Mucosa of descending colon (tissue), 3 donors: ENCODE data around the gene SHKBP1. TPM values are rescaled to one million over a fixed set of nuclear protein-coding genes. Genes with fewer than 3 reads are reported as not detected.

ENCODE experiments used
- ATAC-seq: fragments of 200-7000 bp; cut with Tn5 transposase; one replicate; pipeline ENCODE4 v1.9.1; 2020; ENCODE audit warnings: mild to moderate bottlenecking, moderate library complexity
- DNase-seq, 3 donors: peaks; one replicate each; pipeline ENCODE4 v3.0.0-alpha.2; 2020
- H3K36me3 ChIP-seq: fragments of 200-600 bp; one replicate; pipeline ENCODE4 v1.8.0; 2021; ENCODE audit warnings: low read depth, mild to moderate bottlenecking
- H3K4me1 ChIP-seq: fragments of 200-600 bp; one replicate; pipeline ENCODE4 v1.8.0; 2021; ENCODE audit warnings: low read depth, mild to moderate bottlenecking
- H3K4me3 ChIP-seq: fragments of 200-600 bp; one replicate; pipeline ENCODE4 v1.8.0; 2021; ENCODE audit warnings: mild to moderate bottlenecking
- H3K9me3 ChIP-seq: fragments of 200-600 bp; one replicate; pipeline ENCODE4 v1.8.0; 2021; ENCODE audit warnings: mild to moderate bottlenecking
- CTCF ChIP-seq: fragments of 200-600 bp; IDR thresholded peaks from one replicate; pipeline ENCODE4 v1.8.0; 2022; ENCODE audit warnings: antibody characterized with exemption, mild to moderate bottlenecking
- intact Hi-C, 2 donors: fragments of 100-400 bp; cut with DNase I in 1 of 2; cut with micrococcal nuclease in 1 of 2; formaldehyde crosslinking; loops; one replicate each; pipeline versions ENCODE4 v1.11.0 to v1.11.1; 2022; cut with DNase I, micrococcal nuclease
- total RNA-seq, 3 donors: library from RNA; stranded (reverse); fragmentation: NEBNext Ultra II Directional in 2 of 3; extraction: Animal tissue kit (Norgen Biotek cat#: 25700) in 2 of 3; gene quantifications; one replicate each; pipeline versions ENCODE4 v1.2.1 to v1.2.4, GENCODE V29; 2021 to 2023
- donor health status: DM: no; HTN: no; CAD: no; lungs with moderate emphysema.
- donor health status: DM: no; HTN: no; CAD: no.
- donor health status: DM: no; HTN: yes; CAD: no.

Gene SHKBP1
- total RNA-seq, 3 donors from 2014 or later = 58.1 to 70.6 (median 62.2) TPM

GRCh38 chr19:40567750-40568494 is 8.8 kb upstream of the SHKBP1 start:
- intact Hi-C loops = no loop called here
- peaks cover 10% of the 10 kb centered on the region for H3K4me1 ChIP-seq
- ATAC-seq (no peak), DNase-seq (no peak)
- TF ChIP-seq CTCF = no peak
- no peak overlapping the region for H3K4me3 ChIP-seq
- H3K9me3 ChIP-seq = no peaks in the 10 kb centered on the region
- H3K36me3 ChIP-seq = no peaks in the 10 kb centered on the region

GRCh38 chr19:40570313-40571004 is 6.2 kb upstream of the SHKBP1 start:
- Histone ChIP-seq H3K4me1 (peaks cover 10% of the 10 kb centered on the region), H3K36me3 (no peaks in the 10 kb centered on the region), H3K4me3 (no peak overlapping the region), H3K9me3 (no peaks in the 10 kb centered on the region)
- intact Hi-C loops = no loop called here
- peak; percentile 97 for ATAC-seq
- peak; percentile 99 to 100 (median 99) for DNase-seq
- no peak for TF ChIP-seq CTCF

GRCh38 chr19:40571005-40571318 is 5.7 kb upstream of the SHKBP1 start:
- intact Hi-C loops = no loop called here
- Histone ChIP-seq H3K36me3 (no peaks in the 10 kb centered on the region), H3K9me3 (no peaks in the 10 kb centered on the region), H3K4me3 (no peak overlapping the region), H3K4me1 (peaks cover 10% of the 10 kb centered on the region)
- ATAC-seq (no peak), DNase-seq (no peak)
- TF ChIP-seq CTCF = no peak

- DNase-seq (no peak), ATAC-seq (no peak)
- H3K4me3 ChIP-seq = no peak overlapping the region
- no peaks in the 10 kb centered on the region for H3K36me3 ChIP-seq
- intact Hi-C loops = no loop called here
- H3K4me1 ChIP-seq = peaks cover 10% of the 10 kb centered on the region
- TF ChIP-seq CTCF = no peak
- no peaks in the 10 kb centered on the region for H3K9me3 ChIP-seq
Observed at GRCh38 chr19:40571831-40572495, 4.7 kb upstream of the SHKBP1 start.

GRCh38 chr19:40575326-40575725 is 1.3 kb upstream of the SHKBP1 start:
- TF ChIP-seq CTCF = no peak
- peaks cover 2% of the 10 kb centered on the region for H3K4me1 ChIP-seq
- DNase-seq (no peak), ATAC-seq (no peak)
- intact Hi-C loops = no loop called here
- H3K9me3 ChIP-seq = no peaks in the 10 kb centered on the region
- H3K4me3 ChIP-seq = no peak overlapping the region
- H3K36me3 ChIP-seq = no peaks in the 10 kb centered on the region
